A549 (cell line): ENCODE data around the gene KIAA0040. TPM values are rescaled to one million over a fixed set of nuclear protein-coding genes. Genes with fewer than 3 reads are reported as not detected.

Source experiments
- ATAC-seq, 2 experiments: fragments of 200-7000 bp in 1 of 2; fragments of >200 bp in 1 of 2; cut with Nextera tagmentation in 1 of 2; cut with Tn5 transposase in 1 of 2; 3 replicates each; pipeline versions ENCODE4 v1.8.0 to v1.9.1; 2018 to 2020; ENCODE audit warnings: mild to moderate bottlenecking in 1 of 2, moderate library complexity in 1 of 2
- CTCF ChIA-PET: fragments of 300-600 bp; sonication (Branson Sonifier 250); formaldehyde crosslinking; extraction: SDS; loops from one replicate; lab custom pipeline; 2021; ENCODE audit warnings: antibody characterized with exemption, inconsistent platforms; lab: Yijun Ruan, JAX
- POLR2A ChIA-PET: fragments of 350-600 bp; formaldehyde crosslinking; extraction: SDS; loops from one replicate; lab custom pipeline; 2021; ENCODE audit warnings: antibody characterized with exemption, inconsistent platforms; lab: Yijun Ruan, JAX
- DNase-seq, 2 experiments: peaks; one replicate each; pipeline versions ENCODE4 v3.0.0 to v3.0.0-alpha.2; 2011 to 2016; ENCODE audit warnings: low read depth in 1 of 2, low spot score in 1 of 2
- FAIRE-seq: peaks from 2 replicates; lab custom pipeline; 2011; peaks lifted over from hg19 to GRCh38; lab: Jason Lieb, UNC
- H3K27ac ChIP-seq, 2 experiments: fragments of >200 bp; sonication (Bioruptor Twin); formaldehyde crosslinking; 3 replicates each; pipeline ENCODE4 v1.5.1; 2016 to 2017
- H3K4me1 ChIP-seq: fragments of >200 bp; sonication (Bioruptor Twin); formaldehyde crosslinking; 3 replicates; pipeline ENCODE4 v1.6.1; 2016
- H3K4me2 ChIP-seq: fragments of >200 bp; sonication (Bioruptor Twin); formaldehyde crosslinking; 3 replicates; pipeline ENCODE4 v1.6.1; 2016
- H3K4me3 ChIP-seq: fragments of >200 bp; sonication (Bioruptor Twin); formaldehyde crosslinking; 3 replicates; pipeline ENCODE4 v1.5.1; 2016
- H3K9me3 ChIP-seq: fragments of >200 bp; sonication (Bioruptor Twin); formaldehyde crosslinking; 3 replicates; pipeline ENCODE4 v1.6.1; 2016
- ATOH8 ChIP-seq: fragments of 250-450 bp; sonication (Bioruptor Pico); IDR thresholded peaks from 2 replicates; pipeline ENCODE4 v1.5.0; 2020; ENCODE audit warnings: low read depth, mild to moderate bottlenecking, moderate library complexity
- CHD4 ChIP-seq: fragments of 200-600 bp; sonication (generic); IDR thresholded peaks from 2 replicates; pipeline ENCODE4 v1.6.1; 2016; ENCODE audit warnings: antibody characterized with exemption, mild to moderate bottlenecking, borderline replicate concordance
- EHF ChIP-seq: fragments of 250-450 bp; sonication (Bioruptor Pico); IDR thresholded peaks from 2 replicates; pipeline ENCODE4 v1.5.0; 2020; ENCODE audit warnings: mild to moderate bottlenecking
- ESRRA ChIP-seq: fragments of 150-350 bp; IDR thresholded peaks from 2 replicates; pipeline ENCODE4 v1.6.1; 2014; ENCODE audit warnings: mild to moderate bottlenecking, low read length, borderline replicate concordance
- FOSL2 ChIP-seq, 2 experiments: fragments of 450-650 bp in 1 of 2; fragments of >200 bp in 1 of 2; sonication (Bioruptor Twin) in 1 of 2; formaldehyde crosslinking; IDR thresholded peaks; 2 replicates each; pipeline versions ENCODE4 v1.5.0 to v1.6.1; 2016 to 2020; ENCODE audit warnings: mild to moderate bottlenecking in 1 of 2, moderate library complexity in 1 of 2
- GATA3 ChIP-seq: IDR thresholded peaks from 2 replicates; pipeline ENCODE4 v1.6.1; 2012; ENCODE audit warnings: borderline replicate concordance
- HDAC2 ChIP-seq: fragments of 200-600 bp; sonication (generic); IDR thresholded peaks from 2 replicates; pipeline ENCODE4 v1.6.1; 2016
- HOXB5 ChIP-seq: fragments of 250-450 bp; sonication (Bioruptor Pico); IDR thresholded peaks from 2 replicates; pipeline ENCODE4 v1.5.0; 2020; ENCODE audit warnings: mild to moderate bottlenecking, moderate library complexity
- JUN ChIP-seq, 2 experiments: fragments of >200 bp; sonication (Bioruptor Twin); formaldehyde crosslinking; IDR thresholded peaks; 2 replicates in 1 of 2; 3 replicates in 1 of 2; pipeline ENCODE4 v1.6.1; 2016 to 2017
- KDM1A ChIP-seq: fragments of 200-600 bp; sonication (generic); IDR thresholded peaks from 2 replicates; pipeline ENCODE4 v1.6.1; 2016; ENCODE audit warnings: low read depth, mild to moderate bottlenecking
- MAFK ChIP-seq: fragments of 450-650 bp; IDR thresholded peaks from 2 replicates; pipeline ENCODE4 v1.6.1; 2014; ENCODE audit not compliant: partially characterized antibody
- MAX ChIP-seq: IDR thresholded peaks from 2 replicates; pipeline ENCODE4 v1.6.1; 2012
- MAZ ChIP-seq: fragments of 150-350 bp; IDR thresholded peaks from 2 replicates; pipeline ENCODE4 v1.6.1; 2014; ENCODE audit warnings: antibody characterized with exemption, low read depth, low read length, borderline replicate concordance
- POLR2AphosphoS2 ChIP-seq: conservative IDR thresholded peaks from 2 replicates; pipeline ENCODE4 v1.6.1; 2012; ENCODE audit warnings: low read length, improper control_type of control experiment, inconsistent platforms
- RCOR1 ChIP-seq: fragments of 150-350 bp; IDR thresholded peaks from 2 replicates; pipeline ENCODE4 v1.6.1; 2014; ENCODE audit warnings: antibody characterized with exemption, low read length, low read depth
- RNF2 ChIP-seq: fragments of 200-600 bp; sonication (generic); IDR thresholded peaks from 2 replicates; pipeline ENCODE4 v1.6.1; 2016; ENCODE audit warnings: low read depth, mild to moderate bottlenecking, antibody characterized with exemption, moderate library complexity, borderline replicate concordance
- WGBS: methylation state at CpG from one replicate; pipeline ENCODE4 v1.1.6; 2017; ENCODE audit errors: missing lambda C conversion rate; 5-methylcytosine and 5-hydroxymethylcytosine counted together
- polyA minus RNA-seq: library from RNA; depleted of rRNA, polyadenylated mRNA; stranded (reverse); fragments of >200 nt; gene quantifications from 2 replicates; pipeline ENCODE4 v1.2.3, GENCODE V29; 2011; rRNA and poly(A)+ RNA removed
- polyA plus RNA-seq, 4 experiments: library from polyadenylated mRNA; depleted of rRNA in 3 of 4; stranded (reverse); fragments of >200 nt; fragmentation: RNase III in 1 of 4; extraction: RNeasy Plus Mini Kit Qiagen cat#74134 plus additional on column Dnase treatment in 1 of 4; gene quantifications; 2 replicates in 3 of 4; 3 replicates in 1 of 4; pipeline ENCODE4 v1.2.3, GENCODE V29; 2011 to 2017
- TF ChIP-seq, protein P1 (sequence below): fragments of 450-650 bp; IDR thresholded peaks from 2 replicates; pipeline ENCODE4 v1.6.1; 2014; ENCODE audit warnings: antibody characterized with exemption
- TF ChIP-seq, protein P2 (sequence below): IDR thresholded peaks from 2 replicates; pipeline ENCODE4 v1.6.1; 2012; ENCODE audit warnings: low read depth, borderline replicate concordance

The KIAA0040 gene
- polyA plus RNA-seq (2011; rRNA removed) = 1.1 and 1.4 TPM in 2 replicates
- 0.24 and 0.51 TPM in 2 replicates for polyA plus RNA-seq (2012; cell fraction: cytosol; rRNA removed)
- 0.17 and 0.27 TPM in 2 replicates for polyA plus RNA-seq (2012; cell fraction: nucleus; rRNA removed)
- polyA plus RNA-seq (2017; fragmentation: RNase III; extraction: RNeasy Plus Mini Kit Qiagen cat#74134 plus additional on column Dnase treatment) = 0.20 to 0.24 TPM (median 0.21 TPM) in 3 replicates
- polyA minus RNA-seq = 0.73 and 1.1 TPM in 2 replicates

- peak; percentile 88 to 92 for ATAC-seq
- Histone ChIP-seq H3K9me3 (no peaks in the 10 kb centered on the region), H3K4me1 (0 out of 3 replicates have a peak, but pooled peaks cover 4% of the 10 kb centered on the region), H3K27ac (peak within 1 kb of the TSS; percentile 68 to 83), H3K4me3 (peak within 1 kb of the TSS; percentile 77), H3K4me2 (peak within 1 kb of the TSS; percentile 98)
- no peak for TF ChIP-seq MAZ
- TF ChIP-seq, protein P1, sequence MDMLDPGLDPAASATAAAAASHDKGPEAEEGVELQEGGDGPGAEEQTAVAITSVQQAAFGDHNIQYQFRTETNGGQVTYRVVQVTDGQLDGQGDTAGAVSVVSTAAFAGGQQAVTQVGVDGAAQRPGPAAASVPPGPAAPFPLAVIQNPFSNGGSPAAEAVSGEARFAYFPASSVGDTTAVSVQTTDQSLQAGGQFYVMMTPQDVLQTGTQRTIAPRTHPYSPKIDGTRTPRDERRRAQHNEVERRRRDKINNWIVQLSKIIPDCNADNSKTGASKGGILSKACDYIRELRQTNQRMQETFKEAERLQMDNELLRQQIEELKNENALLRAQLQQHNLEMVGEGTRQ = no peak
- POLR2A ChIA-PET = no interaction called here
- CTCF ChIA-PET = interaction anchor here (0.6 to 1.8 kb wide), 4 partner anchors 11 to 949 kb away, joined by 3 to 9 read pairs (median 5); no protein-coding TSS in a partner anchor
- 17% methylated on average over 28 of the region's 62 CpGs for WGBS
- peak; percentile 62 to 63 for DNase-seq
- no peak for FAIRE-seq
Measured at GRCh38 chr1:175192630-175193526, at the start of gene KIAA0040. TSS of gene KIAA0040 (minus strand) at chr1:175192776. CDS start at chr1:175161013, 31,763 bp downstream.

- no peak overlapping the region for H3K4me3 ChIP-seq
- POLR2A ChIA-PET = no interaction called here
- no peaks in the 10 kb centered on the region; the same call in 2 of the 3 replicates for H3K9me3 ChIP-seq
- ATAC-seq = no peak
- DNase-seq = no peak
- FAIRE-seq = no peak
- CTCF ChIA-PET = no interaction called here
- TF ChIP-seq RCOR1 (no peak), EHF (no peak), KDM1A (no peak), MAFK (no peak)
- no peak overlapping the region for H3K4me2 ChIP-seq
- 3% methylated on average over 1 of the region's 1 CpG for WGBS
- H3K4me1 ChIP-seq = no peaks in the 10 kb centered on the region
- H3K27ac ChIP-seq = no peak overlapping the region
Measured at GRCh38 chr1:175237389-175237788, 44.8 kb upstream of the KIAA0040 start.

DNA sequence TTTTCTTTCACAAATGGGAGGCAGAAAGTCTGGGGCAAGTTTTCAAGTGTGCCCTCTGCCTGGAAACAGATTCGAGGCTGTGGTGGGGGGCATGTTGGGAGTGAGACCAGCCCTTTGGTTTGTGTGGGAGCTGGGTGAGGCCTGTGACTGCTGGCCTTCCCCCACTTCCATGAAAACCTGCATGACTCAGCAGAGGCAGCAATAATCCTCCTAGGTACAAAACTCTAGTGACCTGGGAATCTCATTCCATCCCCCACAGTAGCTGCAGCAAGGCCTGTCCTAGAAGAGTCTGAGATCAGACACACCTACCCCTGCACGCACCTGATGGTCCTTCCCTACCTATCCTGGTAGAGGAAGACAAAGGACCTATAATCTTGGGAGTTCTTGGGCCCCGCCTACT, 42.1 kb upstream of the KIAA0040 start:
- ChIA-PET CTCF (no interaction called here), POLR2A (no interaction called here)
- Histone ChIP-seq H3K9me3 (no peaks in the 10 kb centered on the region; the same call in 2 of the 3 replicates), H3K4me3 (no peak overlapping the region), H3K4me2 (no peak overlapping the region), H3K27ac (no peak overlapping the region), H3K4me1 (no peaks in the 10 kb centered on the region)
- FAIRE-seq (no peak), ATAC-seq (no peak), DNase-seq (no peak)
- WGBS = 37% methylated on average over 3 of the region's 3 CpGs
- TF ChIP-seq ATOH8 (CRISPR knock-in tag) = no peak
- TF ChIP-seq, protein P2, sequence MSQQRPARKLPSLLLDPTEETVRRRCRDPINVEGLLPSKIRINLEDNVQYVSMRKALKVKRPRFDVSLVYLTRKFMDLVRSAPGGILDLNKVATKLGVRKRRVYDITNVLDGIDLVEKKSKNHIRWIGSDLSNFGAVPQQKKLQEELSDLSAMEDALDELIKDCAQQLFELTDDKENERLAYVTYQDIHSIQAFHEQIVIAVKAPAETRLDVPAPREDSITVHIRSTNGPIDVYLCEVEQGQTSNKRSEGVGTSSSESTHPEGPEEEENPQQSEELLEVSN = no peak
- TF ChIP-seq MAFK = no peak
- no peak for TF ChIP-seq MAX
- TF ChIP-seq RNF2 = no peak
- no peak for TF ChIP-seq GATA3
- TF ChIP-seq HOXB5 (CRISPR knock-in tag) = no peak
- TF ChIP-seq ESRRA = no peak
- TF ChIP-seq HDAC2 = no peak
- no peak for TF ChIP-seq POLR2AphosphoS2
- TF ChIP-seq JUN (IDR thresholded peaks at IDR 0.05) = no peak
- no peak for TF ChIP-seq FOSL2 (IDR thresholded peaks at IDR 0.05)
- TF ChIP-seq FOSL2 (CRISPR knock-in tag; IDR thresholded peaks at IDR 0.05) = no peak
- TF ChIP-seq CHD4 = no peak
